Ectodermal cell (in vitro differentiated cells): ENCODE results near the gene DNAJC5G.

Source experiments
- H3K27ac ChIP-seq: 2 replicates; pipeline ENCODE4 v1.7.0; 2013; ENCODE audit warnings: mild to moderate bottlenecking, low read depth, low read length; ENCODE audit not compliant: insufficient read depth, poor library complexity, severe bottlenecking
- H3K27me3 ChIP-seq: 2 replicates; pipeline ENCODE4 v1.7.0; 2013; ENCODE audit warnings: mild to moderate bottlenecking, low read length; ENCODE audit not compliant: insufficient read depth, control insufficient read depth, poor library complexity, severe bottlenecking
- H3K36me3 ChIP-seq: one replicate; pipeline ENCODE4 v1.7.0; 2013; ENCODE audit warnings: low read length; ENCODE audit not compliant: control insufficient read depth, insufficient read depth
- H3K4me1 ChIP-seq: one replicate; pipeline ENCODE4 v1.7.0; 2013; ENCODE audit warnings: low read length; ENCODE audit not compliant: control insufficient read depth, insufficient read depth
- H3K4me3 ChIP-seq: 2 replicates; pipeline ENCODE4 v1.7.0; 2013; ENCODE audit warnings: low read depth, low read length, control low read depth; ENCODE audit not compliant: insufficient read depth
- H3K9me3 ChIP-seq: 2 replicates; pipeline ENCODE4 v1.7.0; 2013; ENCODE audit warnings: mild to moderate bottlenecking, low read length, moderate library complexity; ENCODE audit not compliant: control insufficient read depth
- WGBS, 2 experiments: methylation state at CpG; one replicate each; pipeline ENCODE4 v1.1.7; 2013; ENCODE audit warnings: missing lambda C conversion rate in 2 of 2; 5-methylcytosine and 5-hydroxymethylcytosine counted together

Gene DNAJC5G

DNA sequence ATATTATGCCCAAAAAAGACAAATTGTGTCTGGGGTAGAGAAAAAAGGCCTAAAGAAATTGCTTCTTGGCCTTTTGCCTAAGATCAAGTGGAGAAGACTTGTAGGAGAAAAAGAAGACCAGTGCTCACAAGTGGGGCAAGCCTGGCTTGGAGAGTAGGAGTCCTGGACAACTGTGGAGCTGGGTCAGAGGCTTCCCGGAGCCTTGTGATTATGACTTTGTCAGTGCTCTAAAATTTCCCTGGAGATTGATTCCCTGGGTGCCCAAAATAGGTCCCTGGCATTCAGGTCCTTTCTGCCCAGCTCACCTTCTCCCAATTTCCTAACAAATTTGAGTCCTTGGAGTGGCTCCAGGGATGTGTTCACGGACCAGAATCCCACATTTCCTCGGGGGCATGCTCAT, 6.2 kb downstream of the DNAJC5G start:
- peaks cover 8% of the 10 kb centered on the region for H3K27me3 ChIP-seq
- WGBS, 2 experiments, result 89 to 92% methylated on average over 3 of the region's 3 CpGs
- H3K36me3 ChIP-seq, result no peaks in the 10 kb centered on the region
- H3K4me3 ChIP-seq, result no peak overlapping the region
- no peak overlapping the region for H3K27ac ChIP-seq
- H3K4me1 ChIP-seq, result peaks cover 9% of the 10 kb centered on the region
- H3K9me3 ChIP-seq, result no peaks in the 10 kb centered on the region

DNA sequence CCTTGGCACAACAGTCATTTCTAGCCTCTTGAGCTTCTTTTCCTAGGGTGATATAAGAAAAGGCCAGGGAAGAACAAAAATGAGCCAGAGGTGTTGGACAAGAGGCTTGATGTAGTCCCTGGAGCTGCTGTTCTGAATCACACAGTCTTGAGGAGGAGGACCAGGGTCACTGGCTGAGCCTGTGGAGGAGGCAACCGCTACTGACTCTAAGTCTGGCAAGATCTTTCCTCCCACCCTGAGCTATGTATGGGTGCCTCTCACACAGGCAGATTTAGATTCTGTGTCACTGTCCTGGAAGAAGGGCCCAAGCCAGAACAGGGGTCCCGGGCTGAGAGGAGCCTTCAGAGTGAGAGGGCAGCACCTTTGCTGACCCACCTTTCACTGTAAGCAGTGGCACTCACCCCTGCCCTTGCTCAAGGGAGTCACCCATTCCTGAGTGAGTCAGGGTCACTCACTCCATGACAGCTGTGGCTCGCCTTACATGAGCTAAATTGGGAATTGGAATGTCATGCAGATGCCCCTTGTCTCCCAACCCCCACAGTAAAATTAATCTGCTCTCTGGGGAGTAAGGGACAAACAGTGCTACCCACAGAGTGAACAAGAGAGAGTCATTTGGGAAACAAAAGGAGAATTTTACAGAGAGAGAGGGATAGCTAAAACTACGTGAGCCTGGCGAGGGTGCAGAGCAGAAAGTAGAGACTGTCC, 6.8 kb downstream of the DNAJC5G start, which contains the start of gene TRIM54:
TRIM54 (plus strand) TSS at position 575 of the 705 bp plus-strand sequence. CDS start 303 bp downstream, outside the sequence.
- Histone ChIP-seq H3K27me3 (peaks cover 8% of the 10 kb centered on the region), H3K36me3 (no peaks in the 10 kb centered on the region), H3K9me3 (no peaks in the 10 kb centered on the region), H3K27ac (no peak within 1 kb of the TSS), H3K4me1 (peaks cover 9% of the 10 kb centered on the region), H3K4me3 (no peak within 1 kb of the TSS)
- 32 to 35% methylated on average over 5 of the region's 5 CpGs for WGBS, 2 experiments

DNA sequence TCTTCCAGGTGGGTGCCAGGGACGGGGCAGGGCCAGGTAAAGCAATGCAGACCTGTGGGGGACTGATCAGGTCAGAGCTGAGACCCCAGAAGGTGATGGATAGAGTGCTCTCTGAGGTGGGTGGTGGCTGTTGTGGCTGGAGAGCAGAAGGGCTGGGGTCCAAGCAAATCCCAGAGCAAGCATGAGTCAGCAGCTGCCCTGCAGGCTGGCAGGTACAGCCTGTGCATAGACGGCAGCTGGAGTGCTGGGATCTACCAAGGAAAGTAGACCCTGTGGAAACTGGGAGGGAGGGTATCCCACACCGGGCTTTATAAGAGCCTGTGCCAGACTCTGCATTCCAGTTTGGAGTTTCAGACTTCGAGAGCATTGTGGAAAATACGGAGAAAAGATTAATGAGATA, 7.7 kb downstream of the DNAJC5G start:
- H3K4me1 ChIP-seq, result peaks cover 9% of the 10 kb centered on the region
- no peaks in the 10 kb centered on the region for H3K36me3 ChIP-seq
- peaks cover 8% of the 10 kb centered on the region for H3K27me3 ChIP-seq
- WGBS, 2 experiments, result 47 to 53% methylated on average over 5 of the region's 5 CpGs
- H3K9me3 ChIP-seq, result no peaks in the 10 kb centered on the region
- H3K27ac ChIP-seq, result no peak overlapping the region
- H3K4me3 ChIP-seq, result no peak overlapping the region

DNA sequence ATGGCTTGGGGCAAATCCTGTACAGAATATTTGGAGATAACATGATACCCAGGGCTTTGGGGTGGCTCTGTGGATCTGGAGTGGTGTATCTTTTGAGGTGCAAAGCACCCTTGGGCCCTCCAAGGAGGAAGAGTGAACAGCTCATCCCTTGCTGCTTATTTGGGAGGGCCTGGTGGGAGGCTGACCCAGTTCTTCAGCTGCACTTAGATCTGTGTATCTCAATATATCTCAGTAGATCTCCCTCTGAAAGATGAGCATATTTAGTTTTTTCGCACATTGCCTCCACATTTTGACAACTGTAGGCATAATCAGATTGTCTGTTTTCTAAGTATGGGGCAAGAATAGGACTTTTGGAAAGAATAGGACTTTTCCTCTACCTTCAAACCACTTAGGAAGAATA, 9.8 kb downstream of the DNAJC5G start:
- Histone ChIP-seq H3K4me3 (no peak overlapping the region), H3K27me3 (peaks cover 8% of the 10 kb centered on the region)
- WGBS, 2 experiments, result 80% methylated on average over 1 of the region's 1 CpG; no CpG with 5 or more reads in 1 of the 2 experiments

DNA sequence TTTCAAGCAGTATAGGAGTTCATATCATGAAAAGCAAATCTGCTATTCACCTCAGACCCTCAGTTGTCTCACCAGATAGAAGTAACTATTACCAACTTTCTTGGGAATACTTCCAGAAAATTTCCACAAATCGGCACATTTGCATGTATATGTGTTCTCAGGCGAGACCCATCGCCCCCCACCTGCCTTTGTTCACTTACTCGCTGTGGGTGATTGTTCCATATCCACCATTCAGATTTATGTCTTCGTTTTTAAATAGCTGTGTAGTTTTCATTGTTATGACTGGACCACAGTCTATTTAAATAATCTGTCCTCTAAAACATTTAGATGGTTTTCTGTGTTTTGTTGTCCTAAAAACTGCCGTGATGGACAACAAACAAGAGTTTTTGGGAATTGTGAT, 10.2 kb downstream of the DNAJC5G start:
- Histone ChIP-seq H3K36me3 (no peaks in the 10 kb centered on the region), H3K4me1 (peaks cover 9% of the 10 kb centered on the region), H3K4me3 (no peak overlapping the region), H3K9me3 (no peaks in the 10 kb centered on the region), H3K27me3 (peaks cover 8% of the 10 kb centered on the region), H3K27ac (no peak overlapping the region)
- WGBS, 2 experiments, result 58 to 64% methylated on average over 5 to 6 of the region's 6 CpGs

More for the DNA sequence above, 9.8 kb downstream of the DNAJC5G start:
- Histone ChIP-seq H3K4me1 (peaks cover 9% of the 10 kb centered on the region), H3K9me3 (no peaks in the 10 kb centered on the region), H3K36me3 (no peaks in the 10 kb centered on the region), H3K27ac (no peak overlapping the region)

DNA sequence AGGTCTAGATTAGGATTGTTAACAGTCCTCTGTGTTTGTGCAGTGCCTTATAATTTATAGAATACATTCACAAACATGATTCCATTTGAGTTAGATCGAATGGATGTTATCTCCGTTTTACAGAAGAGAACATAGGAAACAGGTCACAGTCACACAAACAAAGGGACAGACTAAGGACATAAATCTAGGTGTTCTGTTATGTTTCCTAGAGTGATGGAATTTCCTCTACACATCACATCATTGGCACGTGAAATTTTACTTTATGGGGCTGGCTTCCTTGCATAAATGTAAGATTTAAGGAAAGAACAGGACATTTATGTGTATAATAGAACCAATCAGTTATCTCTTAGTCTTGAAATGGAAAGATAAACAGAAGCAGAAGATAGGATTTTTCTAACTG, 13.4 kb downstream of the DNAJC5G start:
- no peaks in the 10 kb centered on the region for H3K4me1 ChIP-seq
- no peaks in the 10 kb centered on the region for H3K36me3 ChIP-seq
- peaks cover 10% of the 10 kb centered on the region for H3K27me3 ChIP-seq
- H3K27ac ChIP-seq, result no peak overlapping the region
- WGBS, 2 experiments, result 88 to 100% methylated on average over 2 to 3 of the region's 3 CpGs
- no peaks in the 10 kb centered on the region for H3K9me3 ChIP-seq
- no peak overlapping the region for H3K4me3 ChIP-seq

GRCh38 chr2:27290549-27290948, 15.3 kb downstream of the DNAJC5G start:
- H3K4me3 ChIP-seq, result no peak overlapping the region
- no peaks in the 10 kb centered on the region for H3K9me3 ChIP-seq
- H3K27ac ChIP-seq, result no peak overlapping the region
- H3K4me1 ChIP-seq, result no peaks in the 10 kb centered on the region
- WGBS, 2 experiments, result 93 to 98% methylated on average over 5 of the region's 5 CpGs
- no peaks in the 10 kb centered on the region for H3K36me3 ChIP-seq
- H3K27me3 ChIP-seq, result peaks cover 6% of the 10 kb centered on the region

GRCh38 chr2:27291865-27292264, 16.6 kb downstream of the DNAJC5G start:
- 32 to 34% methylated on average over 6 of the region's 6 CpGs for WGBS, 2 experiments
- no peaks in the 10 kb centered on the region for H3K36me3 ChIP-seq
- no peak overlapping the region for H3K27ac ChIP-seq
- H3K4me3 ChIP-seq, result no peak overlapping the region
- H3K27me3 ChIP-seq, result peaks cover 6% of the 10 kb centered on the region
- H3K4me1 ChIP-seq, result no peaks in the 10 kb centered on the region
- H3K9me3 ChIP-seq, result no peaks in the 10 kb centered on the region

GRCh38 chr2:27294928-27295327, 19.7 kb downstream of the DNAJC5G start:
- WGBS, 2 experiments, result 89 to 92% methylated on average over 8 of the region's 8 CpGs
- no peak overlapping the region for H3K27ac ChIP-seq
- no peaks in the 10 kb centered on the region for H3K36me3 ChIP-seq
- H3K4me1 ChIP-seq, result no peaks in the 10 kb centered on the region
- no peaks in the 10 kb centered on the region for H3K9me3 ChIP-seq
- H3K4me3 ChIP-seq, result no peak overlapping the region
- peaks cover 6% of the 10 kb centered on the region for H3K27me3 ChIP-seq

GRCh38 chr2:27296481-27296880, 21.2 kb downstream of the DNAJC5G start:
- no peaks in the 10 kb centered on the region for H3K36me3 ChIP-seq
- no peak overlapping the region for H3K27ac ChIP-seq
- 76 to 79% methylated on average over 3 to 4 of the region's 4 CpGs for WGBS, 2 experiments
- peaks cover 6% of the 10 kb centered on the region for H3K27me3 ChIP-seq
- H3K9me3 ChIP-seq, result no peaks in the 10 kb centered on the region
- no peak overlapping the region for H3K4me3 ChIP-seq
- H3K4me1 ChIP-seq, result no peaks in the 10 kb centered on the region
